SU-DHL-6 (cell line): Measurements from ENCODE around the gene NTN4.

Experiments used
- CTCF ChIP-seq: fragments of 200-600 bp; sonication (generic); IDR thresholded peaks from one replicate; pipeline ENCODE4 v1.5.1; 2017; ENCODE audit warnings: antibody characterized with exemption, mild to moderate bottlenecking, low read length, moderate library complexity; ENCODE audit not compliant: insufficient read depth, poor library complexity, severe bottlenecking
- EZH2phosphoT487 ChIP-seq: fragments of 200-600 bp; sonication (generic), shearing (Covaris generic); conservative IDR thresholded peaks from 2 replicates; pipeline ENCODE4 v1.6.1; 2018; ENCODE audit warnings: mild to moderate bottlenecking, antibody characterized with exemption, low read length, moderate library complexity, mixed read lengths

GRCh38 chr12:95626854-95627253 lies 163.7 kb downstream of the NTN4 start:
- no peak for TF ChIP-seq CTCF
- TF ChIP-seq EZH2phosphoT487, result no peak
